SU-DHL-6 (cell line): ENCODE results near the gene ZNF215.
"Not testable (repeated sequence)": the region's sequence is repeated elsewhere in the genome, so short reads cannot be mapped to it uniquely, and the experiment has no call there.

Source experiments
- H2AFZ ChIP-seq: fragments of 200-600 bp; sonication (generic); 2 replicates; pipeline ENCODE4 v1.6.1; 2014; ENCODE audit warnings: low read depth, mild to moderate bottlenecking, moderate library complexity, mixed read lengths, antibody characterized with exemption, low read length; ENCODE audit not compliant: severe bottlenecking
- H3F3A ChIP-seq: fragments of 200-600 bp; shearing (Covaris generic); 2 replicates; pipeline ENCODE4 v1.6.0; 2016; ENCODE audit warnings: antibody characterized with exemption, mild to moderate bottlenecking; ENCODE audit not compliant: insufficient read depth
- H3K27ac ChIP-seq: fragments of 200-600 bp; sonication (generic); 2 replicates; pipeline ENCODE4 v1.5.1; 2016; ENCODE audit warnings: low read depth, mild to moderate bottlenecking, low read length, moderate library complexity, mixed read lengths
- H3K27me3 ChIP-seq: fragments of 200-600 bp; sonication (generic), shearing (Covaris generic); 2 replicates; pipeline ENCODE4 v1.6.0; 2014; ENCODE audit warnings: mild to moderate bottlenecking, low read length
- H3K36me3 ChIP-seq: fragments of 200-600 bp; sonication (generic); 2 replicates; pipeline ENCODE4 v1.6.1; 2014; ENCODE audit warnings: mild to moderate bottlenecking, low read length, mixed read lengths
- H3K4me2 ChIP-seq: fragments of 300-600, 200-600 bp; shearing (Covaris generic), sonication (generic); 2 replicates; pipeline ENCODE4 v1.6.0; 2014; ENCODE audit warnings: low read length, low read depth, mild to moderate bottlenecking; ENCODE audit not compliant: poor library complexity, severe bottlenecking
- H3K4me3 ChIP-seq: fragments of 200-600 bp; sonication (generic); 2 replicates; pipeline ENCODE4 v1.5.1; 2014; ENCODE audit warnings: antibody characterized with exemption, low read length, mild to moderate bottlenecking, mixed read lengths; ENCODE audit not compliant: insufficient read depth, poor library complexity, severe bottlenecking
- H3K79me2 ChIP-seq: fragments of 200-600 bp; sonication (generic); 2 replicates; pipeline ENCODE4 v1.6.1; 2014; ENCODE audit warnings: mild to moderate bottlenecking, low read length, moderate library complexity; ENCODE audit not compliant: insufficient read depth
- H3K9ac ChIP-seq: fragments of 200-600 bp; sonication (generic); 2 replicates; pipeline ENCODE4 v1.7.0; 2014; ENCODE audit warnings: mild to moderate bottlenecking, low read length
- H3K9me2 ChIP-seq: fragments of 200-600 bp; sonication (generic); replicated peaks from 2 replicates; pipeline ENCODE4 v1.6.1; 2014; ENCODE audit warnings: low read length; ENCODE audit not compliant: insufficient read depth
- H3K9me3 ChIP-seq: fragments of 200-600 bp; sonication (generic); 2 replicates; pipeline ENCODE4 v1.6.1; 2014; ENCODE audit warnings: low read length, mixed read lengths; ENCODE audit not compliant: insufficient read depth
- H4K20me1 ChIP-seq: fragments of 200-600 bp; sonication (generic); 2 replicates; pipeline ENCODE4 v1.6.1; 2014; ENCODE audit warnings: low read depth, mild to moderate bottlenecking, antibody characterized with exemption, low read length, moderate library complexity, mixed read lengths
- CTCF ChIP-seq: fragments of 200-600 bp; sonication (generic); IDR thresholded peaks from one replicate; pipeline ENCODE4 v1.5.1; 2017; ENCODE audit warnings: antibody characterized with exemption, mild to moderate bottlenecking, low read length, moderate library complexity; ENCODE audit not compliant: insufficient read depth, poor library complexity, severe bottlenecking
- EZH2phosphoT487 ChIP-seq: fragments of 200-600 bp; sonication (generic), shearing (Covaris generic); conservative IDR thresholded peaks from 2 replicates; pipeline ENCODE4 v1.6.1; 2018; ENCODE audit warnings: mild to moderate bottlenecking, antibody characterized with exemption, low read length, moderate library complexity, mixed read lengths

The ZNF215 gene

GRCh38 chr11:6962673-6963072 is 36.4 kb downstream of the ZNF215 start:
- Histone ChIP-seq H3K4me2 (no peak overlapping the region), H3K27me3 (no peaks in the 10 kb centered on the region), H3F3A (no peaks in the 10 kb centered on the region), H3K79me2 (no peaks in the 10 kb centered on the region), H4K20me1 (no peaks in the 10 kb centered on the region), H3K4me3 (no peak overlapping the region), H3K27ac (no peak overlapping the region), H3K9ac (no peak overlapping the region), H3K9me3 (no peaks in the 10 kb centered on the region), H3K9me2 (no peaks in the 10 kb centered on the region), H3K36me3 (no peaks in the 10 kb centered on the region), H2AFZ (no peak overlapping the region)
- no peak for TF ChIP-seq EZH2phosphoT487
- no peak for TF ChIP-seq CTCF

- Histone ChIP-seq H3K79me2 (no peaks in the 10 kb centered on the region), H3K36me3 (no peaks in the 10 kb centered on the region), H3K9me3 (no peaks in the 10 kb centered on the region), H3K27me3 (no peaks in the 10 kb centered on the region), H3K4me3 (no peak overlapping the region), H3K27ac (no peak overlapping the region), H2AFZ (no peak overlapping the region), H3K9ac (no peak overlapping the region), H3K4me2 (no peak overlapping the region), H3K9me2 (no peaks in the 10 kb centered on the region), H4K20me1 (no peaks in the 10 kb centered on the region), H3F3A (no peaks in the 10 kb centered on the region)
- TF ChIP-seq EZH2phosphoT487 = no peak
- no peak for TF ChIP-seq CTCF
These were observed 42.6 kb downstream of the ZNF215 start for GRCh38 chr11:6968816-6969215.

- not testable (repeated sequence) for H3K9ac ChIP-seq, H3K27ac ChIP-seq, H3F3A ChIP-seq, H3K9me2 ChIP-seq, H3K36me3 ChIP-seq, H2AFZ ChIP-seq, H3K9me3 ChIP-seq, H3K4me2 ChIP-seq, H3K4me3 ChIP-seq, H4K20me1 ChIP-seq, H3K27me3 ChIP-seq, H3K79me2 ChIP-seq
These were observed 43.6 kb downstream of the ZNF215 start for GRCh38 chr11:6969854-6970253.

GRCh38 chr11:6979365-6979764 is 53.1 kb downstream of the ZNF215 start:
- Histone ChIP-seq H3K27ac (no peak overlapping the region), H3F3A (no peaks in the 10 kb centered on the region), H3K79me2 (no peaks in the 10 kb centered on the region), H3K36me3 (0 out of 2 replicates have a peak, but pooled peaks cover 2% of the 10 kb centered on the region), H3K27me3 (no peaks in the 10 kb centered on the region), H3K4me2 (no peak overlapping the region), H3K4me3 (no peak overlapping the region), H2AFZ (no peak overlapping the region), H3K9me3 (no peaks in the 10 kb centered on the region), H3K9ac (no peak overlapping the region), H3K9me2 (no peaks in the 10 kb centered on the region), H4K20me1 (no peaks in the 10 kb centered on the region)
- TF ChIP-seq EZH2phosphoT487 (no peak), CTCF (no peak)
